DOHH2 (cell line): ENCODE data around the gene SHMT1.

Experiments used
- H3F3A ChIP-seq: fragments of 200-600 bp; sonication (generic), shearing (Covaris generic); 2 replicates; pipeline ENCODE4 v1.6.0; 2016; ENCODE audit warnings: antibody characterized with exemption, mild to moderate bottlenecking; ENCODE audit not compliant: control insufficient read depth, insufficient read depth
- H3K27ac ChIP-seq: fragments of 200-600 bp; sonication (generic); 2 replicates; pipeline ENCODE4 v1.5.1; 2014; ENCODE audit warnings: low read depth, mild to moderate bottlenecking, low read length, moderate library complexity
- H3K27me3 ChIP-seq: fragments of 200-600 bp; sonication (generic); 2 replicates; pipeline ENCODE4 v1.6.1; 2014; ENCODE audit warnings: mild to moderate bottlenecking, low read length, mixed read lengths; ENCODE audit not compliant: control insufficient read depth
- H3K36me3 ChIP-seq: fragments of 200-600 bp; sonication (generic); 2 replicates; pipeline ENCODE4 v1.6.1; 2014; ENCODE audit warnings: mild to moderate bottlenecking, low read length, moderate library complexity, mixed read lengths; ENCODE audit not compliant: control insufficient read depth
- H3K4me1 ChIP-seq: fragments of 200-600 bp; sonication (generic); 2 replicates; pipeline ENCODE4 v1.6.1; 2014; ENCODE audit warnings: mild to moderate bottlenecking, low read length, mixed read lengths; ENCODE audit not compliant: control insufficient read depth
- H3K4me2 ChIP-seq: fragments of 200-600 bp; sonication (generic); 2 replicates; pipeline ENCODE4 v1.6.0; 2014; ENCODE audit warnings: mild to moderate bottlenecking, low read length, moderate library complexity
- H3K4me3 ChIP-seq: fragments of 200-600 bp; sonication (generic); 2 replicates; pipeline ENCODE4 v1.5.1; 2014; ENCODE audit warnings: mild to moderate bottlenecking, low read length, mixed read lengths
- H3K79me2 ChIP-seq: fragments of 200-600 bp; sonication (generic); 2 replicates; pipeline ENCODE4 v1.6.1; 2014; ENCODE audit warnings: mild to moderate bottlenecking, low read length, mixed read lengths; ENCODE audit not compliant: control insufficient read depth
- H3K9me2 ChIP-seq: fragments of 200-600 bp; sonication (generic); replicated peaks from 2 replicates; pipeline ENCODE4 v1.6.1; 2014; ENCODE audit warnings: mild to moderate bottlenecking, low read length, mixed read lengths; ENCODE audit not compliant: control insufficient read depth
- H3K9me3 ChIP-seq: fragments of 200-600 bp; sonication (generic); 2 replicates; pipeline ENCODE4 v1.6.1; 2014; ENCODE audit warnings: antibody characterized with exemption, low read length, mixed read lengths; ENCODE audit not compliant: control insufficient read depth, insufficient read depth
- H4K20me1 ChIP-seq: fragments of 200-600 bp; sonication (generic); 2 replicates; pipeline ENCODE4 v1.6.0; 2014; ENCODE audit warnings: low read depth, mild to moderate bottlenecking, antibody characterized with exemption, low read length, moderate library complexity; ENCODE audit not compliant: control insufficient read depth, insufficient read depth
- CTCF ChIP-seq: fragments of 200-600 bp; sonication (generic); IDR thresholded peaks from one replicate; pipeline ENCODE4 v1.5.1; 2014; ENCODE audit warnings: antibody characterized with exemption, mild to moderate bottlenecking, low read depth, low read length; ENCODE audit not compliant: poor library complexity, severe bottlenecking
- EZH2phosphoT487 ChIP-seq: fragments of 200-600 bp; sonication (generic); IDR thresholded peaks from 2 replicates; pipeline ENCODE4 v1.6.1; 2017; ENCODE audit warnings: borderline replicate concordance, mild to moderate bottlenecking, antibody characterized with exemption, low read length, moderate library complexity, mixed read lengths

SHMT1 gene

GRCh38 chr17:18280766-18281371, 82.5 kb downstream of the SHMT1 start:
- Histone ChIP-seq H3K4me2 (no peak overlapping the region), H3K9me3 (no peaks in the 10 kb centered on the region), H3F3A (no peaks in the 10 kb centered on the region), H3K36me3 (peaks cover 81% of the 10 kb centered on the region), H3K4me3 (no peak overlapping the region), H3K27me3 (no peaks in the 10 kb centered on the region), H3K4me1 (no peaks in the 10 kb centered on the region), H3K9me2 (no peaks in the 10 kb centered on the region), H4K20me1 (no peaks in the 10 kb centered on the region), H3K79me2 (no peaks in the 10 kb centered on the region), H3K27ac (no peak overlapping the region)
- no peak for TF ChIP-seq CTCF

- Histone ChIP-seq H3K79me2 (no peaks in the 10 kb centered on the region), H3F3A (no peaks in the 10 kb centered on the region), H3K4me2 (no peak overlapping the region), H4K20me1 (no peaks in the 10 kb centered on the region), H3K4me1 (no peaks in the 10 kb centered on the region), H3K4me3 (no peak overlapping the region), H3K9me3 (no peaks in the 10 kb centered on the region), H3K27me3 (no peaks in the 10 kb centered on the region), H3K36me3 (peaks cover 76% of the 10 kb centered on the region), H3K27ac (no peak overlapping the region), H3K9me2 (no peaks in the 10 kb centered on the region)
- TF ChIP-seq CTCF, result no peak
- TF ChIP-seq EZH2phosphoT487, result no peak
Measured at GRCh38 chr17:18280249-18280648, 83.1 kb downstream of the SHMT1 start.

GRCh38 chr17:18278867-18279266, 84.5 kb downstream of the SHMT1 start:
- no peaks in the 10 kb centered on the region for H3K9me2 ChIP-seq
- no peaks in the 10 kb centered on the region for H4K20me1 ChIP-seq
- H3K27me3 ChIP-seq, result no peaks in the 10 kb centered on the region
- no peak overlapping the region for H3K27ac ChIP-seq
- H3K36me3 ChIP-seq, result peaks cover 77% of the 10 kb centered on the region
- H3K4me3 ChIP-seq, result no peak overlapping the region
- H3F3A ChIP-seq, result no peaks in the 10 kb centered on the region
- TF ChIP-seq CTCF (no peak), EZH2phosphoT487 (no peak)
- no peaks in the 10 kb centered on the region for H3K79me2 ChIP-seq
- H3K9me3 ChIP-seq, result no peaks in the 10 kb centered on the region
- H3K4me2 ChIP-seq, result no peak overlapping the region
- no peaks in the 10 kb centered on the region for H3K4me1 ChIP-seq
